Duodenal mucosa (tissue), 2 donors: ENCODE results near the gene SH3RF3.

ENCODE experiments used
- H3K27ac ChIP-seq: one replicate; pipeline ENCODE4 v1.7.0; 2013; ENCODE audit warnings: low read depth, low read length
- H3K27me3 ChIP-seq, 2 donors: one replicate each; pipeline ENCODE4 v1.7.0; 2013; ENCODE audit warnings: low read length in 2 of 2, control low read depth in 1 of 2; ENCODE audit not compliant: insufficient read depth in 2 of 2, control insufficient read depth in 1 of 2
- H3K36me3 ChIP-seq, 2 donors: one replicate each; pipeline ENCODE4 v1.7.0; 2013; ENCODE audit warnings: low read length in 2 of 2, control low read depth in 1 of 2; ENCODE audit not compliant: insufficient read depth in 2 of 2, control insufficient read depth in 1 of 2
- H3K4me1 ChIP-seq, 2 donors: one replicate each; pipeline ENCODE4 v1.7.0; 2013; ENCODE audit warnings: low read length in 2 of 2, control low read depth in 1 of 2; ENCODE audit not compliant: insufficient read depth in 2 of 2, control insufficient read depth in 1 of 2
- H3K4me3 ChIP-seq, 2 donors: one replicate each; pipeline ENCODE4 v1.7.0; 2013; ENCODE audit warnings: low read length in 2 of 2, low read depth in 1 of 2
- H3K9ac ChIP-seq, 2 donors: one replicate each; pipeline ENCODE4 v1.7.0; 2013; ENCODE audit warnings: low read length in 2 of 2, low read depth in 1 of 2
- H3K9me3 ChIP-seq, 2 donors: one replicate each; pipeline ENCODE4 v1.7.0; 2013; ENCODE audit warnings: low read length in 2 of 2, control low read depth in 1 of 2; ENCODE audit not compliant: control insufficient read depth in 1 of 2

SH3RF3 gene

DNA sequence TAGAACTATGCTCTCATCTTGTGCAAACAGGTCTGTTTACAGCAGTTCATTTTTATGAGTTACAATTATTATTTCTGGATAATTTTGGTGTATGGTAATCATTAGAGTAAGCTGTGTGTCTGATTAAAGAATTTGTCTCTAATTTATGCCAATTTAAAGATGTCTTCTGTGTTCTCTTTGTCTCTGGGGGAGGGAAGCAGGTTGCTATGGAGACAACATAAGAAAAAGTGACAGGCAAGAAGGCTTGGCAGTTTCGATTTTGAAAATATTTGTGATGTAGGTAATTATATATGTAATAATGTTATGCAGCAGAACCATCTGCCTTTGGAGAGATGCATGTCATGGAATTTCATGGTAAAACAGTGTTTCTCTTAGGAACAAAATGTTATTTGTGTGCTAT, 78.2 kb downstream of the SH3RF3 start:
- Histone ChIP-seq H3K27ac (no peak overlapping the region), H3K4me1 (no peaks in the 10 kb centered on the region), H3K9me3 (no peaks in the 10 kb centered on the region), H3K27me3 (no peaks in the 10 kb centered on the region), H3K9ac (no peak overlapping the region), H3K4me3 (no peak overlapping the region), H3K36me3 (no peaks in the 10 kb centered on the region)

DNA sequence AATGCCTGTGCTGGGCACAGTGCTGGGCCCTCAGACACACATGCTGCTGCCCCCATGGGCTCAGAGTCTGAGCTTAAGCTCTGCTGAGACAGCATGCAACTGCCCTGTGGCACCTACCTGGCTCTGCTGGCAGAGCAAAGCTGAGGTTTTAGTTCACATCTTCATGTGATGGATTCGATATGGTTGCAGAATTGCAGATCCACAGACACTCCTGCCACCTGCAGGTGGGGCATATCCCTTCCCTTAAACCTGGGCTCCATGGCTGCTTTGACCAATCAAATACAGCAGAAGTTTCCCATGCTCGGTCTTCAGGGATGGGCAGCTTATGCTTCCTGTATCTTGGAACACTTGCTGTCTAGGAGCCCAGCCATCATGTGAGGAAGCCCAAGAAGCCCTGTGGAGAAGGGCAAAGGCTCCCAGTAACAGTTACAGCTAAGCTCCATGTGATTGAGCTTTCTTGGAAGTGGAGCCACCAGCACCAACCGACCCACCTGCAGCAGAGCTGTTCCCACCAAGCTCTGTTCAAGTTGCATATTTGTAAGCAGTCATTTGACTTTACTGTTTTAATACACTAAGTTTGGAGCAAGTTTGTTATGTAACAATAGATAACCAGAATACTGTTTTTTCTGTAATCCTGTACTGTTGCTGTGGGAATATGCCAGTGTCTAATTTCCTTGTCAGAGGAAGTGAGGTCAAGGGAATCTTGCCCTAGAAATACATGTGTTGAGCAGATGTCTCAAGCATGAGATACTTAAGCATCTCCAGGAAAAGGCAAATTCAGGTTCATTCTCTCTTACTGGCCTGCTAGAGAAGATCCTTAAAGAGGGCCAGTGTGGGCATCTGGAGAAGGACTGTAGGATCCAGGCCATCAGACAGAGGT, 79.3 kb downstream of the SH3RF3 start:
- Histone ChIP-seq H3K36me3 (no peaks in the 10 kb centered on the region), H3K9ac (no peak overlapping the region), H3K27ac (no peak overlapping the region), H3K27me3 (no peaks in the 10 kb centered on the region), H3K9me3 (no peaks in the 10 kb centered on the region), H3K4me1 (peaks cover under 1% of the 10 kb centered on the region in 2 donors), H3K4me3 (no peak overlapping the region)

DNA sequence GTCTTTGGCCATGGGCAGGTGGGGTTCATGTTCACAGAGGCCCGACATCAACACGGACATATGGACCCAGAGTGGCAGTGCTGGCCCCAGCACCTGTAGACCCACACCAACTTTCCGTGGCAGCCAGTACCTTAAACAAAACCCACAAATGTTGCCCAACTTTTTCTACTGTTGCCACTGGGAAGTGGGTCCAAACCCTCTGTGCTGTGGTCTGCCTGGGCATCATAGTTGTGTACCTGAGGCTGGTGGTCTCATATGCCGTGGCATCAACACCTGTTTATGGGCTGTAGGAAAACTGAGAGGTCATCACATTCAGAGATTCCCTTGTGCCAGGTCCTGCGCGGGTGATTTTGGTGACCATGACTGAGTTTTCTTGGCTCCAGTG, 79.9 kb downstream of the SH3RF3 start:
- no peaks in the 10 kb centered on the region for H3K9me3 ChIP-seq
- H3K27me3 ChIP-seq, result no peaks in the 10 kb centered on the region
- H3K4me1 ChIP-seq, result peaks cover 7% of the 10 kb centered on the region in 2 donors
- H3K9ac ChIP-seq, result no peak overlapping the region
- H3K4me3 ChIP-seq, result no peak overlapping the region
- no peaks in the 10 kb centered on the region for H3K36me3 ChIP-seq
- H3K27ac ChIP-seq, result no peak overlapping the region

DNA sequence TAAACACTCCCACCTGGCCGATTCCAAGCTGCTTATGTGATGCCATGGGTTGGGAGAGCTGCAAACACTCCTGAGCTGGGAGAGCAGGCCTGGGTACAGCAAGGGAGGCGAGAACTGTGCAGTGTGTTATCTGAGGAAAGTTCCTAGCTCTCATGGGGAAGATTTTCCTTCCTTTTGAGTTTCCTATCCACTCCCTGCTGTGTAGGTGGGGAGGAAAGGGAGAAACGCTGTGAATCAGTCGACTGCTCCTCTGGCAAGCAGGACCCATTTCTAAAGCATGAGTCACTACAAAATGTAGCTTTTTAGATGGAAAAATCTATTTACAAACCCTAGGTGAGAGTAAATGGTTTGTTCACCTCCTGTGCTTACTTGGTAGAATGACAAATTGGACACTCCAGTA, 80.4 kb downstream of the SH3RF3 start:
- no peaks in the 10 kb centered on the region for H3K27me3 ChIP-seq
- H3K36me3 ChIP-seq, result no peaks in the 10 kb centered on the region
- H3K9ac ChIP-seq, result no peak overlapping the region
- H3K9me3 ChIP-seq, result no peaks in the 10 kb centered on the region
- H3K27ac ChIP-seq, result no peak overlapping the region
- H3K4me1 ChIP-seq, result peaks cover 8 to 10% of the 10 kb centered on the region in 2 donors
- no peak overlapping the region for H3K4me3 ChIP-seq

DNA sequence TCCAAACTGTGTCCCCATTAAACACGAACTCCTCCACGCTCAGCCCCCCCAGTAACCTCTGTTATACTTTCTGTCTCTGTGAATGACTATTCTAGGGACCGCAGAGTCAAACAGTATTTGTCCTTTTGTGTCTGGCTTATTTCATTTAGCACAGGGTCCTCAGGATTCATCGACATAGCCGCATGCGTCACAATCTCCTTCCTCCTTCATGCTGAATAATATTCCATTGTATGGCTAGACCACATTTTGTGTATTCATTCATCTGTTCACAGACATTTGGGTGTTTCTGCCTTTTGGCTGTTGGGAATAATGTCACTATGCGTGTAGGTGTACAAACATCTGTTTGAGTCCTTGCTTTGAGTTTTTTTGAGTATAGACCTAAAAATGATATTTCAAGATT, 80.9 kb downstream of the SH3RF3 start:
- Histone ChIP-seq H3K4me1 (peaks cover 8 to 10% of the 10 kb centered on the region in 2 donors), H3K27me3 (no peaks in the 10 kb centered on the region), H3K9me3 (no peaks in the 10 kb centered on the region), H3K27ac (no peak overlapping the region), H3K4me3 (no peak overlapping the region), H3K9ac (no peak overlapping the region), H3K36me3 (no peaks in the 10 kb centered on the region)

DNA sequence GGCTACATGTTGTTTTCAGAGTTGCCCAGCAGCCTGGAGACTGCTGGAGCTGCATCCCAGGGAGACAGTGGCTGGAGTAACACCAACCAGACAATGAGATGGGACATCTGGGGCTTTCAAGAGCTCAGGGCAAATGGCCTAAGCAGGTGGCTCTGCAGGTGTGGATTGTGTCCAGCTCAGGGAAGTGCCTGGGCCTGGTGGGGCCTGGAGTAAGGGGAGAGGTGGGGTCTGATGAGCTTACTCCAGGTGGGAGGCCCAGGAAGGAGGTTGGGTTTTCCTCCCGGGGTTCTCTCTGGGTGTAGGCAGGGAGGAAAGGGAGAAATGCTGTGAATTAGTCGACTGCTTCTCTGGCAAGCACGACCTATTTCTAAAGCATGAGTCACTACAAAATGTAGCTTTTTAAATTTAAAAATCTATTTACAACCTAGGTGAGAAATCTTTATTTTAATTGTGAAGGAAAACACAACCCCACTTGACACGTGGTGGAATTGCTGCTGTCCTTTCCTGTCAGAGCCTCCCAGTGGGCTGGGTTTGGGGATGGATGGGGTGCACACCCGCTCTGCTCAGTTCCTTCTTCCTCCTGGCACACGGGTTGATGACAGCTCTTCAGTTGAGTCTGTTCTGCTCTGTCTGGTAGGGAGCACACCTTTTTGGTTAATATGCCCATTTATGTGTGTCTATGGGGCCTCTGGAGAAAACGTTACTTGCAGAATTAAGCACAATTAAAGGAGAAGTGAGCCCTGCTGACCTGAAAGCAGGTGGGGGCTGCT, 81.6 kb downstream of the SH3RF3 start:
- H3K27ac ChIP-seq, result no peak overlapping the region
- H3K4me3 ChIP-seq, result no peak overlapping the region
- H3K36me3 ChIP-seq, result no peaks in the 10 kb centered on the region
- H3K4me1 ChIP-seq, result peaks cover 8 to 10% of the 10 kb centered on the region in 2 donors
- H3K9ac ChIP-seq, result no peak overlapping the region
- H3K27me3 ChIP-seq, result peaks cover 0 to 4% of the 10 kb centered on the region in 2 donors
- no peaks in the 10 kb centered on the region for H3K9me3 ChIP-seq

DNA sequence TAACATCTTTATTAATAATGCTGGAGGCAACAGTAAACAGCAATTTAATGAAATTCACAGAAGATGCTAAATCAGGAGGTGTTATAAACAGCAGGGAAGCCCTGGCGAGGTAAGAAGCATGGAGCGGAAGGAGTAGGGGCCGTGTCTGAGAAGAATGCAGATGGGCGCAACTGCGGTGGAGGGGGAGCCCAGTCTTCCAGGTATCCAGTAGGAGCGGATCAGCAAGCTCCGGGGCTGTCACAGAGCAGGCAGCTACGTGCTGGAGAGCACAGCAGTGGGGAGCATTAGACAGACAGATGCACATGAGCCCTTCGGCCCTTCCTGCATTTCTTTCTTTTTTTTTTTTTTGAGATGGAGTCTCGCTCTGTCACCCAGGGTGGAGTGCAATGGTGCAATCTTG, 82.3 kb downstream of the SH3RF3 start:
- Histone ChIP-seq H3K27me3 (peaks cover 0 to 4% of the 10 kb centered on the region in 2 donors), H3K9ac (no peak overlapping the region), H3K36me3 (no peaks in the 10 kb centered on the region), H3K4me3 (no peak overlapping the region), H3K4me1 (peaks cover 10% of the 10 kb centered on the region in 2 donors), H3K9me3 (no peaks in the 10 kb centered on the region), H3K27ac (no peak overlapping the region)

DNA sequence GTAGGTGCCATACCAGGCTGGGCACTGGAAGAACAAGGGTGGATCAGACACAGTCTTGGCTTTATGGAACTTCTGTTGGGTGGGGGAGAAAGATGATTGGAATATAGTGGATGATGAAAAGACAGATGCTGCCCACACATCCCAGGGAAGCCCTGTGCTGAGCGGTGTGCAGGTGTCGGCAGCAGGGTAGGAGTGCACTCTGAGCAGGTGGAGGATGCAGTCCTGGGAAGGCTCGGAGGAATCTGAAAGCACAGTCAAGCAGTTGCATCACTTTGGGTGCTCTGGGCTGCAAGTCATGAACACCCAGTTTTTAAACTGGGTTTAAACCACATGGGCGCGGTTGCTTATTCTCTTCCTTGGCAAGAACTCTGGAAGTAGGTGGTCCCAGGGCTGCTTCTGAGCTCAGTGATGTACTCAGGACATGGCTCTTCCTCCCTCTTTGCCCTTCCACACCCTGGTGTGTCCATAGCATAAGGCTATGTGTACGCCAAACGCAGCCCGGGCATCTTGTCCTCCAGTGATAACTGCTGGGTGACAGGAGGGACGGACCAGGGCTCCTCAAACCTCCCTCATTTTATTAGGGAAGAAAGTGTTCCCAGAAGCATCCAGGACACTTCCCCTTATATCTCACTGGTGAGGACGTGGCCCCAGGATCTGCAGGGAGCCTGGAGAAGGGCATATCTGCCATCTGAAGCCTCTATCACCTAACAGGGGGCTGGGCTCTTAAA, 84.0 kb downstream of the SH3RF3 start:
- no peak overlapping the region for H3K4me3 ChIP-seq
- H3K4me1 ChIP-seq, result peaks cover 15 to 22% of the 10 kb centered on the region in 2 donors

DNA sequence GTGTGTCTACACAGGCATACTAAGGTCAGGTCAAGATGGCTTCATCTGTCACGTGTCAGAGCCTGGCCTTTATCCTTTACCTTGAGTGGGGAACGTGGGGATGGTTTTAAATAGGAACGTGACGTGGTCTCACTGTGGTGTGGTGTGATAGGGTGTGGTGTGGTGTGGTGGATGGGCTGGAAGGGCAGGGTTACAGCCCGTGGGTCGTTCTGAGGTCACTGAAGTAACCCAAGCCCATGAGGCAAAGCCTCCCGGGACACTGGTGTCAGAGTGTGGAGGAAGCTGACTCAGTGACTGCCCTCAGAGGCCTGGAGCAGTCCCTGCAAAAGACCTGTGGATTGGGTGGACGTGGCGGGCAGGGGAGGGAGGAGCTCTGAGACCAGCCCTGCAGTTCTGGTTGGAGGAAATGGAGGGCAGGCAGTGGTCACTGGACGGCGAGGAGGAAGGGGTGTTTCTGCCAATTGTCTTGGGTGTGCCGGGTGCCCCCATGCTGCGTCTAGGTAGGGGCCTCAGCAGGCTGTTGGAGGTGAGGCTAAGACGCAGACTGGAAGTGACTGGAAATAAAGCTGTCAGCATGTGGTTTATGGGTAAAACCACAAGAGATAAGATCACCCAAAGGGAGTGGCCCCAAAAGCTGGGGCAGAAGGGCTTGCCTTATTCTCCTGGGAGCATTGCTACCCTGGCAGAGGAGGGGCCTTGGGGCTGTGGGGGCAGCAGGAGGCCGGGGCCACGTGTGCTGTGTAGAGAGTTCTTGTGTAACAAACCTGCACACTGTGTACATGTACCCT, 84.8 kb downstream of the SH3RF3 start:
- Histone ChIP-seq H3K9ac (no peak overlapping the region), H3K4me1 (peaks cover 23 to 26% of the 10 kb centered on the region in 2 donors), H3K9me3 (no peaks in the 10 kb centered on the region), H3K4me3 (no peak overlapping the region), H3K27me3 (peaks cover 0 to 4% of the 10 kb centered on the region in 2 donors), H3K36me3 (no peaks in the 10 kb centered on the region), H3K27ac (no peak overlapping the region)

More for the DNA sequence above, 84.0 kb downstream of the SH3RF3 start:
- Histone ChIP-seq H3K9me3 (no peaks in the 10 kb centered on the region), H3K27me3 (peaks cover 0 to 4% of the 10 kb centered on the region in 2 donors), H3K36me3 (no peaks in the 10 kb centered on the region), H3K9ac (no peak overlapping the region), H3K27ac (no peak overlapping the region)
